Measurements from ENCODE around the gene ABHD17A.

Gene ABHD17A

GRCh38 chr19:1850809-1851653, 34.3 kb downstream of the ABHD17A start:
- DNase-seq, result no peak

GRCh38 chr19:1849886-1850398, 35.4 kb downstream of the ABHD17A start:
- DNase-seq, result no peak

- DNase-seq, result no peak
Measured at GRCh38 chr19:1849132-1849474, 36.2 kb downstream of the ABHD17A start.

- peak; percentile 99 for DNase-seq
Measured at GRCh38 chr19:1848399-1849131, 36.7 kb downstream of the ABHD17A start, which contains the start of gene REXO1. Gene REXO1 (minus strand): TSS chr19:1848483. CDS start chr19:1848358, 125 bp downstream.

GRCh38 chr19:1847684-1848398, 37.5 kb downstream of the ABHD17A start:
- DNase-seq, result peak; percentile 62

- no peak for DNase-seq
Measured at GRCh38 chr19:1847348-1847683, 38.0 kb downstream of the ABHD17A start.

- DNase-seq, result no peak
Measured at GRCh38 chr19:1846517-1847204, 38.6 kb downstream of the ABHD17A start.

GRCh38 chr19:1845642-1846041, 39.7 kb downstream of the ABHD17A start:
- DNase-seq, result no peak

- no peak for DNase-seq
Measured at GRCh38 chr19:1845125-1845515, 40.2 kb downstream of the ABHD17A start.

GRCh38 chr19:1844513-1845124, 40.7 kb downstream of the ABHD17A start:
- no peak for DNase-seq

- DNase-seq, result no peak
Measured at GRCh38 chr19:1843646-1844394, 41.5 kb downstream of the ABHD17A start.

GRCh38 chr19:1843116-1843515, 42.2 kb downstream of the ABHD17A start:
- no peak for DNase-seq

- DNase-seq, result no peak
Measured at GRCh38 chr19:1841209-1841924, 43.9 kb downstream of the ABHD17A start.

- DNase-seq, result no peak
Measured at GRCh38 chr19:1840541-1841115, 44.7 kb downstream of the ABHD17A start.

GRCh38 chr19:1839658-1840540, 45.4 kb downstream of the ABHD17A start:
- no peak for DNase-seq

GRCh38 chr19:1837625-1838105, 47.6 kb downstream of the ABHD17A start:
- DNase-seq, result peak; percentile 89

GRCh38 chr19:1837222-1837565, 48.1 kb downstream of the ABHD17A start:
- no peak for DNase-seq

GRCh38 chr19:1836458-1837221, 48.7 kb downstream of the ABHD17A start:
- DNase-seq, result no peak

GRCh38 chr19:1833540-1833939, 51.8 kb downstream of the ABHD17A start:
- no peak for DNase-seq

Data from stimulated activated CD8-positive, alpha-beta memory T cell treated with anti-CD3 and anti-CD28 coated beads, Interleukin-4, amount 100 ng/mL, for 48 hours (primary cell).